Astrocyte (in vitro differentiated cells and primary cell): ENCODE measurements around the gene SPON1.

ENCODE experiments used
- EZH2 ChIP-seq: IDR thresholded peaks from 2 replicates; pipeline ENCODE4 v1.6.1; 2012; ENCODE audit warnings: mild to moderate bottlenecking, low read length, inconsistent platforms; ENCODE audit not compliant: insufficient read depth
- TF ChIP-seq, protein P1 (sequence below): IDR thresholded peaks from 2 replicates; pipeline ENCODE4 v1.5.1; 2011; ENCODE audit warnings: low read depth, mild to moderate bottlenecking, inconsistent platforms, low read length, moderate library complexity; ENCODE audit not compliant: insufficient read depth

DNA sequence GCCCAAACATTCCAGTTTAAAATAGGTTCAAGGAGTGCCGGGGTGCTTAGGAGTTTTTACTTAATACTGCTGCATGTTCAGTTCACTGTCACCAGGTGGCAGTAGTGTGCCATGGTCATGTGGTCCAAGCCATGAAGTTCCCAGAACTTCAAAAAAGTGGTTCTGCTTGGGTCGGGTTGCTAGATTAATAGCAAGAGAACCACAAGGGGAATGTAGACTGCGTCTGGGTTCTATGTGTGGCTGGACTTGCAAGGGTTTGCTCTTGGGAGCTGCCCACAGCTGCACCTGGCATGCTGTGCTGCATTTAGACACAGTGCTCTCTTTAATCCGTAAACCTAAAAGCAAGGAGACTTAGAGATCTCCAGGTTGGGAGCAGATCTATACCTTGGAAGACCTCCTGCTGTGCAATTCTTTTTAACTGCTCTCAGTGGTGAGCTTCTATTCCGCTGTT, 6.5 kb upstream of the SPON1 start:
- TF ChIP-seq EZH2 = no peak
- TF ChIP-seq, protein P1, sequence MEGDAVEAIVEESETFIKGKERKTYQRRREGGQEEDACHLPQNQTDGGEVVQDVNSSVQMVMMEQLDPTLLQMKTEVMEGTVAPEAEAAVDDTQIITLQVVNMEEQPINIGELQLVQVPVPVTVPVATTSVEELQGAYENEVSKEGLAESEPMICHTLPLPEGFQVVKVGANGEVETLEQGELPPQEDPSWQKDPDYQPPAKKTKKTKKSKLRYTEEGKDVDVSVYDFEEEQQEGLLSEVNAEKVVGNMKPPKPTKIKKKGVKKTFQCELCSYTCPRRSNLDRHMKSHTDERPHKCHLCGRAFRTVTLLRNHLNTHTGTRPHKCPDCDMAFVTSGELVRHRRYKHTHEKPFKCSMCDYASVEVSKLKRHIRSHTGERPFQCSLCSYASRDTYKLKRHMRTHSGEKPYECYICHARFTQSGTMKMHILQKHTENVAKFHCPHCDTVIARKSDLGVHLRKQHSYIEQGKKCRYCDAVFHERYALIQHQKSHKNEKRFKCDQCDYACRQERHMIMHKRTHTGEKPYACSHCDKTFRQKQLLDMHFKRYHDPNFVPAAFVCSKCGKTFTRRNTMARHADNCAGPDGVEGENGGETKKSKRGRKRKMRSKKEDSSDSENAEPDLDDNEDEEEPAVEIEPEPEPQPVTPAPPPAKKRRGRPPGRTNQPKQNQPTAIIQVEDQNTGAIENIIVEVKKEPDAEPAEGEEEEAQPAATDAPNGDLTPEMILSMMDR = peak; percentile 91
